ENCODE data around the gene MPST. TPM values are rescaled to one million over a fixed set of nuclear protein-coding genes. Genes with fewer than 3 reads are reported as not detected.

Gene MPST
- total RNA-seq = 180 and 211 TPM in 2 replicates

DNA sequence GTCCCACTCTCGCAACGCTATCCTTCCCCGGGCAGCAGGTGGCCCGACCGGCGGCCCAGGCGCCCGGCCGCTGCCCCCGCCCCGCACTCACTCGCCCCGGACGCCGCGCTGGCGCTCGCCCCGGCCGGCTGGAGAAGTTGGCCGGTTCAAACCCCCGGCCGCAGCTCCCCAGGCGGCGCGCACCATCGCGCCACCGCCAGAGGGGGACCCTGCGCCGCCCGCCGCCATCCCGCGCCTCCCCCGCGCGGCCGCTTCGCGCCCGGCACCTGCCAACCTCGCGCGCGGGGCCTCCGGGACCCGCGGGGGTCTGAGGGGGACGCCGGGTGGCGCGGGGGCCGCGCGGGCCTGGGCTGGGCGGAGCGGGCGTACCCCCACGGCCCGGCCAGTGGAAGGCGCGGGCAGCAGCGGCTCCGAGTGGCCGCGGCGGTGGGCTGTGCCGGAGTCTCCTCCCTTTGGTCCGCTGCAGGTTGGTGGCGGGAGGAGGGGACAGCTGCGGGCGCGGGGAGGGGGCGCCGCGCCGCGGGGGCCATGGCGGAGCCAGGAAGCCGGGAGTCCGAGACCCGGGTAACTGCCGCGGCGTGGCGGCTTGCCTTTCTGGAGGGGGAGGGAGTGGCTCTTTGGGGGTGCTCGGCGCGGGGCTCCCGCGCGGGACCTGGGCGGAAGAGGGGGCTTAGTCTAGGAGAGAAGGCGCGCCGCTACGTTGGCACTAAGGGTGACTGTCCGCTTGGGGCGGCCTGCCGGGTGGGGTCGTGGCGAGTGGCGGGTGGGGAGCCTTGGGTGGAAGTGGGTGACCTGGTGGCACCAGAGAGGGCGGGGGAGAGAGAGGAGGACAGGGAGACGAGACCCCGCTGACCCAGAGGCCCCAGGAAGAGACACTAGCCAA lies at the start of gene MPST, which contains the start of gene TST:
Gene MPST (plus strand): TSS at position 434 of the 883 bp plus-strand sequence. CDS start 95 bp downstream, at position 529.
Gene TST (minus strand): TSS at position 139 of the 883 bp plus-strand sequence. CDS start 715 bp downstream, outside the sequence.

DNA sequence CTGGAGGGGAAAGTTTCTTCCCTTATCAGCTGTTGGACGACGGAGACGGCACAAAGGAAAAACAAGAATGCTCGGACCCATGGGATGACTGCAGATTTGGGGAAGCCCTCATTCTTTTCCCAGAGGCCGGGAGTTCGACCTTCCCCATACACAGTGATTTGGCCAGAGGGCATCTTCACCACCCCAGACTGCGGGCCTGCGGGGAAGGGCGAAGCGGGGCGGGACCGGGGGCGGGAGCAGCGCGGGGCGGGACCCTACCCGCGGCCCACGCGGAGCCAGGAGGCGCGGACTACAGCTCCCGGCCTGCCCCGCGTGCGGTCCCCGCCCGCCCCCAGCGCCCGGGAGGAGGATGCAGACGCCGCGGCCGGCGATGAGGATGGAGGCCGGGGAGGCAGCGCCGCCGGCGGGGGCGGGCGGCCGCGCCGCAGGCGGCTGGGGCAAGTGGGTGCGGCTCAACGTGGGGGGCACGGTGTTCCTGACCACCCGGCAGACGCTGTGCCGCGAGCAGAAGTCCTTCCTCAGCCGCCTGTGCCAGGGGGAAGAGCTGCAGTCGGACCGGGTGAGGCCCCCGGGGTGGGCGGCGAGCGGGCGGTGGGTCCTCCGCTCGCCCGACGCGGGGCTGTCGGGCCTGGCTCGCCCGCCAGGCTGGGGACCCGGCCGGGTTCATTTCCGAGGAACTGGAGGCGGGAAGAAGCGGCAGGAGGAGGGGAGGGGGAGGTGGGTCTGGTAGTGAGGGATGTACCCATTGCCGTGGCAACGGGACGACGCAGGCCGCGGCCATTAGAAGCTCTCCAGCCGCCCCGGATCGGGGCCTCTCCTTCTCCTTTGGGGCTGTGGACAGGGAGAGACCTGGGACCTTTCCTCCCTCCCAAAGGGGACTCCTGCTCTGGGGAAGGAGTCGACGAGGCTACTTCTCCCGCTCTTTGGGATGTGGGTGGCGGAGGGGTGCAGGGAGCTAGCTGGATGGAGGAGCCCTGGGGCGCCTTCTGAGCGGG lies 32.1 kb downstream of the MPST start, which contains the start of gene KCTD17:
Gene KCTD17 (plus strand): TSS at position 352 of the 995 bp plus-strand sequence. CDS start 19 bp downstream, at position 371.

Other genes starting within 250 kb of the MPST start
- 7.7 and 9.0 TPM in 2 replicates for gene IFT27, start 243.6 kb upstream of the MPST start, total RNA-seq
- not detected in 2 replicates for gene PVALB, start 202.7 kb upstream of the MPST start, total RNA-seq
- gene NCF4, start 158.7 kb upstream of the MPST start, total RNA-seq = not detected in 2 replicates
- 0.42 TPM in 1 of 2 replicates, not detected in the other for gene CSF2RB, start 106.1 kb upstream of the MPST start, total RNA-seq
- gene TST, start 295 bp upstream of the MPST start, total RNA-seq = 58.2 and 66.0 TPM in 2 replicates
- gene KCTD17, start 32.0 kb downstream of the MPST start, total RNA-seq = 20.5 and 21.4 TPM in 2 replicates
- gene TMPRSS6, start 90.0 kb downstream of the MPST start, total RNA-seq = 0.07 TPM in 1 of 2 replicates, not detected in the other
- 0.05 and 0.28 TPM in 2 replicates for gene IL2RB, start 130.2 kb downstream of the MPST start, total RNA-seq
- gene C1QTNF6, start 168.5 kb downstream of the MPST start, total RNA-seq = 7.8 and 9.2 TPM in 2 replicates
- gene SSTR3, start 192.7 kb downstream of the MPST start, total RNA-seq = not detected in 2 replicates
- gene RAC2, start 224.5 kb downstream of the MPST start, total RNA-seq = 85.6 and 90.1 TPM in 2 replicates